Omental fat pad (tissue), 4 donors: ENCODE data around the gene CDH6. TPM values are rescaled to one million over a fixed set of nuclear protein-coding genes. Genes with fewer than 3 reads are reported as not detected.

Experiments used
- ATAC-seq: fragments of 150-250 bp; one replicate; pipeline ENCODE4 v1.9.1; 2016; ENCODE audit warnings: mild to moderate bottlenecking, moderate library complexity; ENCODE audit not compliant: low FRiP score
- DNase-seq: peaks from one replicate; pipeline ENCODE4 v3.0.0-alpha.2; 2019; ENCODE audit warnings: low spot score
- total RNA-seq, 4 donors: library from RNA; depleted of rRNA; stranded (reverse); fragments of >200 nt; gene quantifications; one replicate each; pipeline ENCODE4 v1.1.0, GENCODE V29; 2016
- TF ChIP-seq, protein P1 (sequence below), 3 donors: fragments of 450-650 bp; IDR thresholded peaks; one replicate each; pipeline ENCODE4 v1.5.1; 2016 to 2017; ENCODE audit warnings: antibody characterized with exemption in 3 of 3, mild to moderate bottlenecking in 3 of 3, moderate library complexity in 2 of 3

Gene CDH6
- total RNA-seq, 4 donors from 2014 or later = 7.0 to 34.7 (median 18.0) TPM

GRCh38 chr5:31343946-31344345 is 150.5 kb downstream of the CDH6 start:
- ATAC-seq = no peak
- DNase-seq = no peak
- TF ChIP-seq, protein P1, sequence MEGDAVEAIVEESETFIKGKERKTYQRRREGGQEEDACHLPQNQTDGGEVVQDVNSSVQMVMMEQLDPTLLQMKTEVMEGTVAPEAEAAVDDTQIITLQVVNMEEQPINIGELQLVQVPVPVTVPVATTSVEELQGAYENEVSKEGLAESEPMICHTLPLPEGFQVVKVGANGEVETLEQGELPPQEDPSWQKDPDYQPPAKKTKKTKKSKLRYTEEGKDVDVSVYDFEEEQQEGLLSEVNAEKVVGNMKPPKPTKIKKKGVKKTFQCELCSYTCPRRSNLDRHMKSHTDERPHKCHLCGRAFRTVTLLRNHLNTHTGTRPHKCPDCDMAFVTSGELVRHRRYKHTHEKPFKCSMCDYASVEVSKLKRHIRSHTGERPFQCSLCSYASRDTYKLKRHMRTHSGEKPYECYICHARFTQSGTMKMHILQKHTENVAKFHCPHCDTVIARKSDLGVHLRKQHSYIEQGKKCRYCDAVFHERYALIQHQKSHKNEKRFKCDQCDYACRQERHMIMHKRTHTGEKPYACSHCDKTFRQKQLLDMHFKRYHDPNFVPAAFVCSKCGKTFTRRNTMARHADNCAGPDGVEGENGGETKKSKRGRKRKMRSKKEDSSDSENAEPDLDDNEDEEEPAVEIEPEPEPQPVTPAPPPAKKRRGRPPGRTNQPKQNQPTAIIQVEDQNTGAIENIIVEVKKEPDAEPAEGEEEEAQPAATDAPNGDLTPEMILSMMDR (IDR thresholded peaks at IDR 0.05) = no peak

DNA sequence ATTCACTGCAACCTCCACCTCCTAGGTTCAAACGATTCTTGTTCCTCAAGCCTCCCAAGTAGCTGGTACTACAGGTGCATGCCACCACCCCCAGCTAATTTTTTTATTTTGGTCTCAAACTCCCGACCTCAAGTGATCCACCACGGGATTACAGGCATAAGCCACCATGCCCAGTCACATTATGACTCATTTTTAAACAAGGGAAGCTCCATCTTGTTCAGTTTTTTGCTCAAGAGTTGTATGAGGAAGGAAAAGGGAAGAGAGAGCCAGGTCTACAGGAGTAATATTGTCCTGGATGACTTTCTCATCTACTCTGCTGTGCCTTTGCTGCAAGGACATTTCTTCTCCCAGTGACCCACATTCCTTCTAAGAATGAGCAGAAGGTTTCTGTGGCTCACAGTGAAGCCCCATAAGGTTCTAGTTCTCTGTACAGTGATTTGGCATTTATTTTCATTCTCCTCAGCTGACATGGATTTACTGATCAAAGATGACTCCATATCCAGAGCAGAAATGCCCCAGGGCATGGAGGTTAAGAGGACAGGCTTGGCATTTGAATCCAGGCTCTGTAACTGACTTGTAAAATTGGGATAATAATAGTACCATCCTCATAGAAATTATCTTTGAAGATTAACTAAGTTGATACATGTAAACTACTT is 153.5 kb downstream of the CDH6 start:
- DNase-seq (no peak), ATAC-seq (no peak)
- TF ChIP-seq, protein P1 (IDR thresholded peaks at IDR 0.05) = no peak

GRCh38 chr5:31347552-31347905 is 154.0 kb downstream of the CDH6 start:
- DNase-seq (no peak), ATAC-seq (no peak)
- TF ChIP-seq, protein P1 (IDR thresholded peaks at IDR 0.05) = no peak

GRCh38 chr5:31350395-31350794 is 156.9 kb downstream of the CDH6 start:
- ATAC-seq (no peak), DNase-seq (no peak)
- TF ChIP-seq, protein P1 (IDR thresholded peaks at IDR 0.05) = no peak

- TF ChIP-seq, protein P1 (IDR thresholded peaks at IDR 0.05) = no peak
- DNase-seq (no peak), ATAC-seq (no peak)
Observed at GRCh38 chr5:31355337-31355736, 161.9 kb downstream of the CDH6 start.

DNA sequence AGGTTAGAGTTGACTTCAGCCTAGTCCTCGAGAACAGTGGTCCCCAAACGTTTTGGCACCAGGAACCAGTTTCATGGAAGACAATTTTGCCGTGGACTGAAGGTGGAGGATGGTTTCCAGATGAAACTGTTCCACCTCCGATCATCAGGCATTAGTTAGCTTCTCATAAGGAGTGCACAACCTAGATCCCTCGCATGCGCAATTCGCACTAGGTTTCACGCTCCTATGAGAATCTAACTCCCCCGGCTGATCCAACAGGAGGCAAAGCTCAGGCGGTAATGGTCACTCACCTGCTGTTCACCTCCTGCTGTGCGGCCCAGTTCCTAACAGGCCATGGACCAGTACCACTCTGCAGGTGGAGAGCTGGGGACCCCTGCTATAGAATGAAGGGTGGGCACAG is 163.6 kb downstream of the CDH6 start:
- ATAC-seq (no peak), DNase-seq (no peak)
- TF ChIP-seq, protein P1 (IDR thresholded peaks at IDR 0.05) = no peak

GRCh38 chr5:31359839-31360238 is 166.4 kb downstream of the CDH6 start:
- ATAC-seq (no peak), DNase-seq (no peak)
- TF ChIP-seq, protein P1 (IDR thresholded peaks at IDR 0.05) = no peak
